ENCODE data around the gene FNBP1.

FNBP1 gene

GRCh38 chr9:129919841-129920240 lies 123.1 kb downstream of the FNBP1 start:
- no peak overlapping the region for H3K9ac ChIP-seq (ENCODE audit: low read length)
- no peak overlapping the region for H3K4me2 ChIP-seq (ENCODE audit: low read depth, low read length)
- no peak overlapping the region for H3K27ac ChIP-seq (ENCODE audit: low read length)
- DNase-seq = no peak
- no peak overlapping the region for H2AFZ ChIP-seq (ENCODE audit: low read length)
- H3K79me2 ChIP-seq (ENCODE audit: low read length) = no peaks in the 10 kb centered on the region
- no peaks in the 10 kb centered on the region for H3K9me3 ChIP-seq (replicated peaks; ENCODE audit: insufficient read depth, low read length)
- H3K36me3 ChIP-seq (replicated peaks; ENCODE audit: insufficient read depth, low read length) = 0 out of 2 replicates have a peak, but pooled peaks cover 4% of the 10 kb centered on the region
- no peaks in the 10 kb centered on the region for H3K9me2 ChIP-seq (replicated peaks; ENCODE audit: insufficient read depth, low read length)
- no peaks in the 10 kb centered on the region for H4K20me1 ChIP-seq (ENCODE audit: insufficient read depth, low read length)
- H3F3A ChIP-seq (ENCODE audit: insufficient read depth, low read length) = no peaks in the 10 kb centered on the region
- H3K4me3 ChIP-seq (ENCODE audit: low read length) = no peak overlapping the region
- H3K27me3 ChIP-seq (replicated peaks; ENCODE audit: insufficient read depth, low read length) = no peaks in the 10 kb centered on the region
- no peaks in the 10 kb centered on the region for H3K4me1 ChIP-seq (ENCODE audit: low read length)
- TF ChIP-seq EZH2 (optimal IDR thresholded peaks at IDR 0.05; ENCODE audit: low read depth, low read length) = no peak
- no peak for TF ChIP-seq EZH2phosphoT487 (IDR thresholded peaks at IDR 0.05; ENCODE audit: low read length)
- TF ChIP-seq, protein P1, sequence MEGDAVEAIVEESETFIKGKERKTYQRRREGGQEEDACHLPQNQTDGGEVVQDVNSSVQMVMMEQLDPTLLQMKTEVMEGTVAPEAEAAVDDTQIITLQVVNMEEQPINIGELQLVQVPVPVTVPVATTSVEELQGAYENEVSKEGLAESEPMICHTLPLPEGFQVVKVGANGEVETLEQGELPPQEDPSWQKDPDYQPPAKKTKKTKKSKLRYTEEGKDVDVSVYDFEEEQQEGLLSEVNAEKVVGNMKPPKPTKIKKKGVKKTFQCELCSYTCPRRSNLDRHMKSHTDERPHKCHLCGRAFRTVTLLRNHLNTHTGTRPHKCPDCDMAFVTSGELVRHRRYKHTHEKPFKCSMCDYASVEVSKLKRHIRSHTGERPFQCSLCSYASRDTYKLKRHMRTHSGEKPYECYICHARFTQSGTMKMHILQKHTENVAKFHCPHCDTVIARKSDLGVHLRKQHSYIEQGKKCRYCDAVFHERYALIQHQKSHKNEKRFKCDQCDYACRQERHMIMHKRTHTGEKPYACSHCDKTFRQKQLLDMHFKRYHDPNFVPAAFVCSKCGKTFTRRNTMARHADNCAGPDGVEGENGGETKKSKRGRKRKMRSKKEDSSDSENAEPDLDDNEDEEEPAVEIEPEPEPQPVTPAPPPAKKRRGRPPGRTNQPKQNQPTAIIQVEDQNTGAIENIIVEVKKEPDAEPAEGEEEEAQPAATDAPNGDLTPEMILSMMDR (IDR thresholded peaks at IDR 0.05; ENCODE audit: low read length) = no peak

- DNase-seq = no peak
- H3K27ac ChIP-seq (ENCODE audit: low read length) = no peak overlapping the region
- no peaks in the 10 kb centered on the region for H3K9me3 ChIP-seq (replicated peaks; ENCODE audit: insufficient read depth, low read length)
- no peak overlapping the region for H2AFZ ChIP-seq (ENCODE audit: low read length)
- H3K9ac ChIP-seq (ENCODE audit: low read length) = no peak overlapping the region
- no peaks in the 10 kb centered on the region for H3K4me1 ChIP-seq (ENCODE audit: low read length)
- TF ChIP-seq, protein P1 (IDR thresholded peaks at IDR 0.05; ENCODE audit: low read length) = no peak
- no peak for TF ChIP-seq EZH2phosphoT487 (IDR thresholded peaks at IDR 0.05; ENCODE audit: low read length)
- no peak for TF ChIP-seq EZH2 (optimal IDR thresholded peaks at IDR 0.05; ENCODE audit: low read depth, low read length)
- H4K20me1 ChIP-seq (ENCODE audit: insufficient read depth, low read length) = no peaks in the 10 kb centered on the region
- no peak overlapping the region for H3K4me2 ChIP-seq (ENCODE audit: low read depth, low read length)
- H3K4me3 ChIP-seq (ENCODE audit: low read length) = no peak overlapping the region
- no peaks in the 10 kb centered on the region for H3K9me2 ChIP-seq (replicated peaks; ENCODE audit: insufficient read depth, low read length)
- no peaks in the 10 kb centered on the region for H3K79me2 ChIP-seq (ENCODE audit: low read length)
- H3K27me3 ChIP-seq (replicated peaks; ENCODE audit: insufficient read depth, low read length) = no peaks in the 10 kb centered on the region
- 0 out of 2 replicates have a peak, but pooled peaks cover 1% of the 10 kb centered on the region for H3K36me3 ChIP-seq (replicated peaks; ENCODE audit: insufficient read depth, low read length)
- no peaks in the 10 kb centered on the region for H3F3A ChIP-seq (ENCODE audit: insufficient read depth, low read length)
Measured at GRCh38 chr9:129919277-129919676, 123.7 kb downstream of the FNBP1 start.

- no peaks in the 10 kb centered on the region for H3K36me3 ChIP-seq (replicated peaks; ENCODE audit: insufficient read depth, low read length)
- H4K20me1 ChIP-seq (ENCODE audit: insufficient read depth, low read length) = no peaks in the 10 kb centered on the region
- no peak for DNase-seq
- TF ChIP-seq EZH2 (optimal IDR thresholded peaks at IDR 0.05; ENCODE audit: low read depth, low read length) (no peak), EZH2phosphoT487 (IDR thresholded peaks at IDR 0.05; ENCODE audit: low read length) (no peak)
- TF ChIP-seq, protein P1 (IDR thresholded peaks at IDR 0.05; ENCODE audit: low read length) = no peak
- no peaks in the 10 kb centered on the region for H3K9me3 ChIP-seq (replicated peaks; ENCODE audit: insufficient read depth, low read length)
- no peaks in the 10 kb centered on the region for H3K9me2 ChIP-seq (replicated peaks; ENCODE audit: insufficient read depth, low read length)
- no peak overlapping the region for H3K4me2 ChIP-seq (ENCODE audit: low read depth, low read length)
- no peaks in the 10 kb centered on the region for H3K79me2 ChIP-seq (ENCODE audit: low read length)
- H3K27ac ChIP-seq (ENCODE audit: low read length) = no peak overlapping the region
- no peak overlapping the region for H3K4me3 ChIP-seq (ENCODE audit: low read length)
- H2AFZ ChIP-seq (ENCODE audit: low read length) = no peak overlapping the region
- no peak overlapping the region for H3K9ac ChIP-seq (ENCODE audit: low read length)
- H3F3A ChIP-seq (ENCODE audit: insufficient read depth, low read length) = no peaks in the 10 kb centered on the region
- H3K27me3 ChIP-seq (replicated peaks; ENCODE audit: insufficient read depth, low read length) = no peaks in the 10 kb centered on the region
- no peaks in the 10 kb centered on the region for H3K4me1 ChIP-seq (ENCODE audit: low read length)
Measured at GRCh38 chr9:129918296-129918950, 124.6 kb downstream of the FNBP1 start.
